Ectodermal cell (in vitro differentiated cells): ENCODE data around the gene FAM217A.

Experiments used
- H3K27ac ChIP-seq: 2 replicates; pipeline ENCODE4 v1.7.0; 2013; ENCODE audit warnings: mild to moderate bottlenecking, low read depth, low read length; ENCODE audit not compliant: insufficient read depth, poor library complexity, severe bottlenecking
- H3K27me3 ChIP-seq: 2 replicates; pipeline ENCODE4 v1.7.0; 2013; ENCODE audit warnings: mild to moderate bottlenecking, low read length; ENCODE audit not compliant: insufficient read depth, control insufficient read depth, poor library complexity, severe bottlenecking
- H3K36me3 ChIP-seq: one replicate; pipeline ENCODE4 v1.7.0; 2013; ENCODE audit warnings: low read length; ENCODE audit not compliant: control insufficient read depth, insufficient read depth
- H3K4me1 ChIP-seq: one replicate; pipeline ENCODE4 v1.7.0; 2013; ENCODE audit warnings: low read length; ENCODE audit not compliant: control insufficient read depth, insufficient read depth
- H3K4me3 ChIP-seq: 2 replicates; pipeline ENCODE4 v1.7.0; 2013; ENCODE audit warnings: low read depth, low read length, control low read depth; ENCODE audit not compliant: insufficient read depth
- H3K9me3 ChIP-seq: 2 replicates; pipeline ENCODE4 v1.7.0; 2013; ENCODE audit warnings: mild to moderate bottlenecking, low read length, moderate library complexity; ENCODE audit not compliant: control insufficient read depth
- WGBS, 2 experiments: methylation state at CpG; one replicate each; pipeline ENCODE4 v1.1.7; 2013; ENCODE audit warnings: missing lambda C conversion rate in 2 of 2; 5-methylcytosine and 5-hydroxymethylcytosine counted together

The FAM217A gene

GRCh38 chr6:4059115-4059777 lies 19.7 kb downstream of the FAM217A start:
- no peaks in the 10 kb centered on the region for H3K9me3 ChIP-seq
- peaks cover 56% of the 10 kb centered on the region for H3K36me3 ChIP-seq
- no peak overlapping the region for H3K27ac ChIP-seq
- H3K4me1 ChIP-seq = no peaks in the 10 kb centered on the region
- 94% methylated on average over 4 of the region's 4 CpGs for WGBS, 2 experiments
- no peaks in the 10 kb centered on the region for H3K27me3 ChIP-seq
- no peak overlapping the region for H3K4me3 ChIP-seq

GRCh38 chr6:4057036-4057435 lies 21.9 kb downstream of the FAM217A start:
- Histone ChIP-seq H3K4me3 (no peak overlapping the region), H3K9me3 (no peaks in the 10 kb centered on the region), H3K36me3 (peaks cover 41% of the 10 kb centered on the region), H3K4me1 (no peaks in the 10 kb centered on the region), H3K27ac (no peak overlapping the region), H3K27me3 (no peaks in the 10 kb centered on the region)
- WGBS, 2 experiments = 97 to 98% methylated on average over 2 of the region's 2 CpGs

DNA sequence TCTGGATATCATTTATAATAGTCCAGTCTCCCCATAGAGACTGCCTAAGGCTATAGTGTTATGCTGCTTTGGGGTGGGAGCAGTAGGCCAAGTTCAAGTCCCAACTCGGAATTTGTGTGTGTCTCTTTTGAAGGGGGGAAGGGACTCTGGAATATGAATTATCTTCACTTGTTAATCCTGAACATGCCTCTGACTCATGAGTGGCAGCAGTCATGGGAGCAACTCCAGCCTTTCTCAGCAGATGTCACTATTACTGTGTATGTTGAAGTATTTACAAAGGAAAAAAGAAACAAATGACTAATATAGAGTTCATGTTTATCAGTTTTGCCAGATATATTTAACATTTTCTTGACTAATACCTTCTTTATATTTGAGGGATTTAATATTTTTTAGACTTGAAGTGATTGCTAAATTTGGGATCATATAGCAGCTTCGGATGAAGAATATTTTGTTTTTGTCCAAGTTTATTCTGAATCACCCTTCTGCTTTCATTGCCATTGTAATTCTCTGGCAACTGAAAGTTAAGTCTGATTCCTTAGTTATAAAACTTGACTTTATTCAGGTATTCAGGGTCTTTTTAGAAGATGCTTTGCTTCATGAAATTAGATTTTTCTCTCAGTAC lies 23.4 kb downstream of the FAM217A start:
- no peak overlapping the region for H3K27ac ChIP-seq
- H3K4me3 ChIP-seq = no peak overlapping the region
- no peaks in the 10 kb centered on the region for H3K4me1 ChIP-seq
- peaks cover 45% of the 10 kb centered on the region for H3K36me3 ChIP-seq
- H3K27me3 ChIP-seq = no peaks in the 10 kb centered on the region
- 88 to 91% methylated on average over 2 of the region's 2 CpGs for WGBS, 2 experiments
- no peaks in the 10 kb centered on the region for H3K9me3 ChIP-seq

DNA sequence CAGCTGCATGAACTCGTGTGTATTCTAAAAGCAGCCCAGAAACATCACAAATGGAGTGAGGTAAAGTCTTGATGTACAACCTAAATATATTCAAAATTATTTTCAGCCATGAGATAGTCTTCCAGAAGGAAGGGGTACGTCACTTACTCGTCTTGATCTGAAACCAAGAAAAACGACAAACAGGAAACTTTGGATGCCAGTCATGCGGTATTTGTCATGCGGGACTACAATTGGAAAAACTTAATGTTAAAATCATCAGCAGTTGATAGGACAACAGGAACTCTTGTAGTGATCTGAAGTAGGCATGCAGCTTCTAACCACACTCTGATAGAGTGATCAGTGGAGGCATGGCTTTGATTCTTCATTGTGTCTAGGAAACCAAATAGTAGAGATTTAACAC lies 29.7 kb downstream of the FAM217A start:
- H3K36me3 ChIP-seq = peaks cover 37% of the 10 kb centered on the region
- no peaks in the 10 kb centered on the region for H3K9me3 ChIP-seq
- no peak overlapping the region for H3K4me3 ChIP-seq
- no peak overlapping the region for H3K27ac ChIP-seq
- no peaks in the 10 kb centered on the region for H3K27me3 ChIP-seq
- WGBS, 2 experiments = 92 to 97% methylated on average over 6 of the region's 6 CpGs
- no peaks in the 10 kb centered on the region for H3K4me1 ChIP-seq

DNA sequence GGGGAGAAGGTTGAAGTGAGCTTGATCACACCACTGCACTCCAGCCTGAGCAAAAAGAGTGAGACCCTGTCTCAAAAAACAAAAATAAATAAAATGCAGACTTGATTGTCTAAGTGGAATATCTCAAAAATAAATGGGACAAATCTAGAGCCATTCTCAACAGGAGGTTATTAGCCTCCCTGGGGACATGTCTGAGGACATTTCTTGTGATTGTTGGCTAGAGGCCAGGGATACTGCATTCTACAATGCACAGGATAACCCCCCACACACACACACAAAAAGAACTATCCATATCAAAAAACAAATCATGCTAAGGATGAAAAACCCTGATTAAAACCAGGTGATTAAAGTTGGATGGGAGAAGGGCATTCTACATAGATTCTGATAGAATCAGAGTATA lies 37.5 kb downstream of the FAM217A start:
- H3K27ac ChIP-seq = no peak overlapping the region
- H3K27me3 ChIP-seq = no peaks in the 10 kb centered on the region
- no peaks in the 10 kb centered on the region for H3K4me1 ChIP-seq
- H3K36me3 ChIP-seq = peaks cover 52% of the 10 kb centered on the region
- no peaks in the 10 kb centered on the region for H3K9me3 ChIP-seq
- H3K4me3 ChIP-seq = no peak overlapping the region

DNA sequence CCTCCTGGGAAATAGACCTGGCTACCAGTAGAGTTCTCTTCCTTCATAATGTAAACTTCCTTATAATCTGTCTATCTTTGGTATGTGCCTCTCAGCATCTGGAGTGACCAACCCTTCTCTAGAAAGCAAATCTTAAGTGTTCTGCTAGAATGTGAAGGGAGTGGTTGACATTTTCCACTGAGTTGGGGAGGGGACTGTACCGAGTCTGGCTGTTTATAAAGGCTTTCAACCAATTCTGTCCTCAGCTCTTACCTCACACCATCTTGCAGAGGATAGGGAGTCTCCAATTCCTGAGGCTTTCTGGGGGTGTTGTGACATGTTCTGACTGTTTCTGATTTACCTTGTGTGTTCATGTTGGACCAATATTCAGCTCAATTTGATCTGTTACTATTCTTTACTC lies 39.6 kb downstream of the FAM217A start:
- Histone ChIP-seq H3K9me3 (no peaks in the 10 kb centered on the region), H3K36me3 (peaks cover 47% of the 10 kb centered on the region), H3K27ac (no peak overlapping the region), H3K27me3 (no peaks in the 10 kb centered on the region), H3K4me1 (no peaks in the 10 kb centered on the region), H3K4me3 (no peak overlapping the region)
- WGBS, 2 experiments = 100% methylated on average over 1 of the region's 1 CpG

DNA sequence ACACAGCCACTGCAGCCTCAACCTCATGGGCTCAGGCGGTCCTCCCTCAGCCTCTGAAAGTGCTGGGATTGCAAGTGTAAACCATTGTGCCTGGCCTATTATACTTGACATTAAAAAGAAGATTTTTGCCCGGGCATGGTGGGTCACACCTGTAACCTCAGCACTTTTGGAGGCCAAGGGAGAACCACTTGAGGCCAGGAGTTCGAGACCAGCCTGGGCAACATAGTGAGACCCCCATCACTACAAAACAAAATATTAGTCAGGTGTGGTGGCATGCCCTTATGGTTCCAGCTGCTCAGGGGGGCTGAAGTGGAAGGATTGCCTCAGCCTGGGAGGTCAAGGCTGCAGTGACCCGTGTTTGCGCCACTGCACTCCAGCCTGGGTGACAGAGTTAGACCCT lies 42.4 kb downstream of the FAM217A start:
- Histone ChIP-seq H3K27me3 (no peaks in the 10 kb centered on the region), H3K27ac (no peak overlapping the region), H3K4me1 (no peaks in the 10 kb centered on the region), H3K36me3 (peaks cover 36% of the 10 kb centered on the region), H3K4me3 (no peak overlapping the region), H3K9me3 (no peaks in the 10 kb centered on the region)
- WGBS, 2 experiments = 96 to 98% methylated on average over 5 of the region's 5 CpGs

DNA sequence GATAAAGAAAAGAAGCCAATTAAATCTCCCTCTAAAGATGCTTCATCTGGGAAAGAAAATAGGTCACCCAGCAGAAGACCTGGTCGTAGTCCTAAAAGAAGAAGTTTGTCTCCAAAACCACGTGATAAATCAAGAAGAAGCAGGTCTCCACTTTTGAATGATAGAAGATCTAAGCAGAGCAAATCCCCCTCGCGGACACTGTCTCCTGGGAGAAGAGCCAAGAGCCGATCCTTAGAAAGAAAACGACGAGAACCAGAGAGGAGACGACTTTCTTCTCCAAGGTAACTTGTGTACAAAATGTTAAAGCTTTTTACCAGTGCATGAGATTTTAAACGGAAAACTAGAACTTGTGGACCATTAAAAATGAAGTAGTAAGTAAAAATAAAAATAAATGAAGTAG lies 46.5 kb downstream of the FAM217A start:
- Histone ChIP-seq H3K36me3 (peaks cover 12% of the 10 kb centered on the region), H3K4me3 (no peak overlapping the region), H3K27me3 (no peaks in the 10 kb centered on the region), H3K9me3 (no peaks in the 10 kb centered on the region), H3K27ac (no peak overlapping the region), H3K4me1 (no peaks in the 10 kb centered on the region)
- 94 to 95% methylated on average over 9 of the region's 9 CpGs for WGBS, 2 experiments

GRCh38 chr6:4031442-4031841 lies 47.5 kb downstream of the FAM217A start:
- Histone ChIP-seq H3K36me3 (peaks cover 12% of the 10 kb centered on the region), H3K4me3 (no peak overlapping the region), H3K27ac (no peak overlapping the region), H3K4me1 (no peaks in the 10 kb centered on the region), H3K9me3 (no peaks in the 10 kb centered on the region), H3K27me3 (no peaks in the 10 kb centered on the region)
- WGBS, 2 experiments = no CpG with 5 or more reads among the region's 1 CpG

- H3K4me3 ChIP-seq = no peak overlapping the region
- H3K9me3 ChIP-seq = no peaks in the 10 kb centered on the region
- H3K36me3 ChIP-seq = peaks cover 12% of the 10 kb centered on the region
- H3K4me1 ChIP-seq = no peaks in the 10 kb centered on the region
- H3K27ac ChIP-seq = no peak overlapping the region
- H3K27me3 ChIP-seq = no peaks in the 10 kb centered on the region
- 90 to 97% methylated on average over 2 of the region's 2 CpGs for WGBS, 2 experiments
Observed at GRCh38 chr6:4030669-4031068, 48.3 kb downstream of the FAM217A start.
